GM18519 (cell line): ENCODE results near the gene SLC5A6.
A peak's percentile ranks its signal among the peaks of the same experiment; 100 is the strongest.

ENCODE experiments used
- ATAC-seq: cut with Tn5 transposase; IDR thresholded peaks from one replicate; pipeline ENCODE4 v1.9.1; 2021; ENCODE audit warnings: mild to moderate bottlenecking, moderate library complexity; ENCODE audit not compliant: unreplicated experiment, low FRiP score

The SLC5A6 gene

GRCh38 chr2:27211943-27212625, at the start of gene SLC5A6, which contains the start of gene ATRAID:
Gene SLC5A6, minus strand, starts transcription at chr2:27212268. Its CDS starts 4,618 bp downstream, at chr2:27207650.
Gene ATRAID, plus strand, starts transcription at chr2:27212041. Its CDS starts 328 bp downstream, at chr2:27212369.
- peak; percentile 52 for ATAC-seq

DNA sequence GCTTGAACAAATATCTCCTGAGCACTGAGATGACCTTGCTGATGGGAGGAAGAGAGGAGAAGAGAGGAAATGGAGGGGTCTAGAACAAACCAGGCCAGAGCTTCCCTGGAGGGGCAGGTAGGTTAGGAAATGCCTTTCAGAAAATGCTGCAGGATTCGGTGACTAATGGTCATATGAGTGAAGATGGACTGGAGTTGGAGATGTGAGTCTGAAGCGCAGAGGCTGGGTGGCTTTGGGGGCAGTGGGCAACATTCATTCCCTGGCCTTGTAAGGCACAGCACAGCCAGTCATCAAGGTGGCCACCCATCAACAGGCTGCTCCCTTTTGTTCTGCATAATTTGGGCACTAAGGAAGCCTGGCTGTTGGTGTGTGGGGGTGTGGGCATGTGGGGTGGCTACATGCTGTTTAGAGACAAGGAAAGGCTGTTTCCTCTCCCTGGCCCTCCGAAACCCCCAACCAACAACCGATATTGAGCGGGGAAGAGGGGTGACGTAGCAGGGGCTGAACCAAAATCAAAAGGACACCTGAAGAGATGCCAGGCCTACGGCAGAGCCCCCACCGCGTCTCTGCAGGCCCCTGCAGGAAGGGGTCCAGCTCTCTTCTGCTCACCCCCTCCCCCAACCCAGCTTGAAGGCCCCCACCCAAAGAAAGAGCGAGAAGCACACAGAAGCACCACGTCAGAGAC, 49.3 kb upstream of the SLC5A6 start:
- no peak for ATAC-seq

DNA sequence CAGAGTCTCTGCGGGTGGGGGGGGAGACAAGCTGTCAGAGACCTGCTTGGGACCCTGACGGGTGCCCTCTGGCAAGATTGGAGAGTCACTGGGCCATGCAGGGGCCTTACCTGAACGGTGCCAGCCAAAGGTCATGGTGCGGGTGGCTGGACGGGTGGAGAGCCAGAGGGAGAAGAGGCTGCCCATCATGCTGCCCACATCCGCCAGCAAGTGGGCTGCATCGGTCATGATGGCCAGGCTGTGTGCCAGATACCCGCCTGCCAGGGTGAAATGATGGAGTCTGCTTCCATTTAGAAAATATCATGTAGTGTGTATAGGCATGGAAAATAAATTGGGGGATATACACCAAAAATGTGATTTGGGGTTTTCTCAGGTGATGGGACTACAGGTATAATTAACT, 46.0 kb upstream of the SLC5A6 start:
- no peak for ATAC-seq

GRCh38 chr2:27256855-27257454, 44.9 kb upstream of the SLC5A6 start:
- no peak for ATAC-seq

DNA sequence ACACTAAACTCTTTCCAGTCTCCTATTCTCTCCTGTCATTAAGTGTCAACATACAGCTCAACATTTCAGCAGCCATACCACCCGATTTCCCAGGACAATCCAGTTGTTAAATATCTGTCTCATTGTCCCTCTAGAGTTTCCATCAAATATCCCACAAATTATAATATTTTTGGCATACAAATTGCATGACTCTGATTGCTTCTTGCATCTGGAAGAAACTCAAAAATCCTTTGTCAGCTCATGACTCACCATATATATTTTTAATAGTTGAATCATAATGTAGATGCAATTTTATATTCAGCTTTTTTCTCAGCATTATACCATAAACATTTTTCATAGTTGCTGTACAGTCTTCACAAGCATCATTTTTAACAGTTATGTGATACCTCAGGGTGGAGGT, 43.6 kb upstream of the SLC5A6 start:
- no peak for ATAC-seq

DNA sequence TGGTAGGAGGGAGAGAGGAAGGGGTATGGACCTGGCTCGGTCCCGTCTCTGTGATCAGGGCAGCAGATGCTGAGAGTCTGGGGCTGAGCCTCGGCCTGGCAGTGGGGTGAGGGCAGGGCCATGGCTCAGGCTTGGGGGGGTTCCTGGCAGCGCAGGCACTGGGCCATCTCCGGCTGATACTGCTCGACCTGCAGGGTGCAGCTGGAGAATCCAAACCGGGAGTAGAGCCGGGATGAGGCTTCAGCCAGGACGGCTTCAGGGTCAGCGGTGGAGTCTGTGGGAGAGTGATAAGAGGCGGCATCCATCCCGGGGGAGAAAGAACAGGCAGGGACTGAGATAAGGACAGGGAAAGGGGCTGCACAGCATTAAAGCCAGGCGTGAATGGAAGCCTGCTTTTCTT, 43.1 kb upstream of the SLC5A6 start:
- no peak for ATAC-seq

DNA sequence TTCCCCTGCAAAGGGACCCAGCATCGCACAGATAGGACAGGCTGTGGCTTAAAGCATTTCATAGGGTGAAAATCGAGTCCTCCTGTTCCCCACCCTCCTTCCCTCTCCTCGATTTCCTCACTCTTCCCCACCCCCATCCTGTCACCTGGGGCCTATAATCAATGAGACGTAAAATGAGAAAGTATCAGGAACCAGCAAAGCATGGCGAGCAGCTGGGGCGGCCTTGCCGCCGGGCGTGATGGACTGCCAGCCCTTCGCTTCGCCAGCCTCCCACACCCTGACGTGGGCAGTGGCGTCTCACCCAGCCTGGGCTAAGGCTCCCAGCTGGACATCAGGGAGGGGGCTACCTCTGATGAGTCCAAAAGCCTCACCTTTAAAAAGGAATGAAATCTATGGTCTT, 39.7 kb upstream of the SLC5A6 start:
- no peak for ATAC-seq

- no peak for ATAC-seq
Observed at GRCh38 chr2:27250652-27251379, 38.7 kb upstream of the SLC5A6 start.

GRCh38 chr2:27249891-27250651, 38.0 kb upstream of the SLC5A6 start:
- no peak for ATAC-seq

DNA sequence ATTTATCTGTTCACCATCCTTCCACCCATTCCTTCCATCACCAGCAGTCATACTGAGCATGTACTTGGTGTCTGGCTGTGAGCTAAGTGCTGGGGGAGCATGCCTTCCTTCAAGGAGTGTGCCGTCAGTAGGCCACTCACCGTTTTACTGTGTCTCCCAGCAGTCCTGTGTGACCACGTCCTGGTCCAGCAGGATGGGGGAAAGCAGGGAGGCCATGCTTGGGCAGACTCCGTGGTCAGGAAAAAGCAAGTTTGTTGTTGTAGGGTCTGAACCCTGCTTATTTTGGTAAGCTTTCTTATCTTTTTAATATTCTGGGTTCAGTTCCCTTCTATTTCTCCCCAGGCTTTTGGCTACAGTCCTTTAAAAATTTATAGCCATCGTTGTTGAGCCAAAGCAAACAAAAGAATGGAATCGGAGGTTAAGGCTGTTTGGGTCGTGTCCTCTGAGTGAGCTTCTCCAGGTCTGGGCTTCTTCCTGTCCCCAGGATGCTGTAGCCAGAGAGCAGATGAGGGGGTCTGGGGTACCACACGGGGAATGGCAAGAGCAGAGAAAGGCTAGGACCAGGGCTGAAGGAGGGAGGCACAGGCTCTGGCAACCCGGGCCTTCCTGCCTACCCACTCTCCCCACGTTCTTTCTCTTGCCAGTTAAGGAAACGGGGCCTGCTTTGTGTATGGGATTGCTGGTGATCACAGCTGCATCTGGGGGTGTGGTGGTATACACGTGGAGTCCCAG, 37.3 kb upstream of the SLC5A6 start:
- ATAC-seq: no peak

DNA sequence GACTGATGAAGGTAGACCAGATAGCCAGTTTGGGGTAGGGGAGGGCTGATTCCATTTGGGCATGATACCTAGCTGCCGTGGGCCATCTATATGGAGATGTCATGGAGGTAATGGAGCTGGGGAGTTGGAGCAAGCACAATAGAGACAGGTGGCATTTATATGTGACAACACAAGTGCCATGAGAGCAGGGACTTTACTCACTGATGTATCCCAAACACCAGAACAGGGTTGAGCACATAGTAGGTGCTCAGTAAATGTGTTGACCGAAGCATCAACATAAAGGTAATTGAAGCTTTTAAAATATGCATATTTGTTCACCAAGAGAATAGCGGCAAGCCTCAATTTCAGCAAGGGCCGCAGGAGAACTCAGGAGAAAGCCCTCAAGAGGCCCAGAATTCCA, 35.8 kb upstream of the SLC5A6 start:
- no peak for ATAC-seq

DNA sequence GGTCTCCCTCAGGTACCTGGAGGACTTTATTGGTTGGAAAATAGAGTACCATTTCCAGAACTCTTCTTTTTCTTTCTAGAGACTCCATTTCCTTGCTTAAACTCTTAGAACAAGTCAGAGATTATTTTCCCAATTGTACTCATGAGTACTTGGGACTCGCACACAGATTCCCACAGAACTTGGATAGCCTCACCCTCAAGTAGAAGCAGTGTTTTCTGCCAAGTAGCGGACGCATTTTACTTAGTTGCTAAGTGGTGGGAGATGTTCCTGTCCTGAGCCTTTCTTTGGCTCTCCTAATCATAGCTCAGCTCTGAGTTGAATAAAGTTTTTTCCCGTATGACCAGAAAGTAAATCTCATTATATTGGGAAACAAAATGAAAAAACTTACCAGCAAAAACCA, 33.6 kb upstream of the SLC5A6 start:
- ATAC-seq: no peak

GRCh38 chr2:27245116-27245515, 33.0 kb upstream of the SLC5A6 start:
- ATAC-seq: no peak

DNA sequence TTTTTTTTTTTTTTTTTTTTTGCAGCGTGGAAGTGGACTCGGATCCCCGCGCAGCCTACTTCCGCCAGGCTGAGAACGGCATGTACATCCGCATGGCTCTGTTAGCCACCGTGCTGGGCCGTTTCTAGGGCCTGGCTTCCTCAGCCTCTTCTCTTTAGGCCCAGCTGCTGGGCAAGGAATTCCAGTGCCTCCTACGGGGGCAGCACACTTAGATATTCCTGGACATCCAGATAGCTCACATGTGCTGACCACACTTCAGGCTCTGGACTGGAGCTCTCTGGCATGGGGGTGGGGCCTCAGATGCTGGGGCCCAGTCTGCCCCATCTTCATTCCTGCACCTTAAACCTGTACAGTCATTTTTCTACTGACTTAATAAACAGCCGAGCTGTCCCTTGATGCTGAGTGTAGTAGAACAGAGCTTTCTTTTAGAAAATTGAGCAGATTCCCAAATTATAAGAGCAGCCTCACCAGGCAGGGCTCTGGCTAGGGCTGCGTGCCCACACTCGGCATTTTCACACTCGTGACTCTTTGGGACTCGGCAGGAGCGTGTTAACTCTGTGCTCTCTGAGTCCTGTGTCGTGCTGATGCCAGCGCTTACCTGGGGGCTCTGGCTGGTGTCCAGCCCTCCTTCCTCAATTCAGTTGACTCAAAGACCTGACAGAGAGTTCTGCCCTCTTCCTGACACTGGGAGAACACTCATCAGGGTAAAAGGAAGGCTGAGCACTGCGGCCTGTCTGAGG, 31.5 kb upstream of the SLC5A6 start:
- ATAC-seq: no peak

DNA sequence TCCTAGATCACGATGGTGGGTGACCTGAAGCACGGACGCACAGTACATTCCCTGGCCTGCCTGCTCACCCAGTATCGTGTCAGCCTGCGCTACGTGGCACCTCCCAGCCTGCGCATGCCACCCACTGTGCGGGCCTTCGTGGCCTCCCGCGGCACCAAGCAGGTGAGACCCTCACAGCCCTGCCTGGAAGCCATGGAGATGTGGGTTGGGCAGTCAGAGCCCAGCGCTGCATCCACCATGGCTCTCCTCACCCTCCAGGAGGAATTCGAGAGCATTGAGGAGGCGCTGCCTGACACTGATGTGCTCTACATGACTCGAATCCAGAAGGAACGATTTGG, 30.5 kb upstream of the SLC5A6 start:
- ATAC-seq: no peak

- no peak for ATAC-seq
Observed at GRCh38 chr2:27241761-27242613, 29.9 kb upstream of the SLC5A6 start.

DNA sequence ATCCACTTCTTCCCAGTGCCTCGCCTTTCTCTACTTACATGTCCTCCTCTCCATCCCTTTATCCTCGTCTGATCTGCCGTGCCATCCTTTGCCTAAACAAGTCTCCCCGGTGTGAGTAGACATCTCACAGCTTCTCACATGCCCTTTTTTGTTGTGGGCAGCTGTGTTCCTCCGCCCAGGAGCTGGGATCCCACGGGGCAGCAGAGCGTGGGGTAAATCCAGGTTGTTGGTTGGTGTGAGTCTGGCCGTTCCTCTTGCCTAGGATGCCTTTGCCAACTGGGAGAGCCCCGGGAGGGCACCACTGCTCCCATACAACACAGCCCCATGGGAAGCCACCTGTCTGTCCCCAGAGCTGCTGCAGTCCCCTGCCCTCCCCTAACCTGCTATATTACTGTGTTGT, 28.3 kb upstream of the SLC5A6 start:
- ATAC-seq: no peak

DNA sequence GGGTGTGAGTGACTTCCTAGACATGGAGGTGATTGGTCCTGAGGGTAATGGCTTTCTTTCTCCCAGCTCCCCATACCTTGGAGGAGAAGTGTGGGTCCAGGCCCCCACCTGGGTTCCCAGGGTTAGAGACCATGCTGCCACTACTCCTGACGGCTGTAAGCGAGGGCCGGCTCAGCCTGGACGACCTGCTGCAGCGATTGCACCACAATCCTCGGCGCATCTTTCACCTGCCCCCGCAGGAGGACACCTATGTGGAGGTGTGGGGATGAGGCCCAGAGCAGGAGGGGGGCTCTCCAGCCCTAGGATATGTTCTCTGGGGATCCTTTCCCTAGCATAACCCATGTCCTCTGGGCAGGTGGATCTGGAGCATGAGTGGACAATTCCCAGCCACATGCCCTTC, 26.9 kb upstream of the SLC5A6 start:
- ATAC-seq: no peak
